AG04449 (cell line): Measurements from ENCODE around the gene RBFOX2.

Source experiments
- CTCF ChIA-PET: fragments of 350-600 bp; formaldehyde crosslinking; extraction: SDS; loops from one replicate; lab custom pipeline; 2021; ENCODE audit warnings: antibody characterized with exemption; lab: Yijun Ruan, JAX
- POLR2A ChIA-PET: fragments of 400-600, 350-600 bp; formaldehyde crosslinking; extraction: SDS; loops from one replicate; lab custom pipeline; 2020; ENCODE audit warnings: antibody characterized with exemption, inconsistent platforms; lab: Yijun Ruan, JAX
- DNase-seq: peaks from one replicate; pipeline ENCODE4 v3.0.0-alpha.2; 2010; ENCODE audit warnings: low read depth, low spot score
- H3K4me3 ChIP-seq: 2 replicates; pipeline ENCODE4 v1.5.1; 2011; ENCODE audit warnings: low read depth, mild to moderate bottlenecking, control low read depth, low read length
- TF ChIP-seq, protein P1 (sequence below): IDR thresholded peaks from one replicate; pipeline ENCODE4 v1.5.1; 2011; ENCODE audit warnings: mild to moderate bottlenecking, moderate library complexity, low read length, control low read depth, inconsistent platforms; ENCODE audit not compliant: insufficient read depth; ENCODE audit errors: missing control alignments

Gene RBFOX2

DNA sequence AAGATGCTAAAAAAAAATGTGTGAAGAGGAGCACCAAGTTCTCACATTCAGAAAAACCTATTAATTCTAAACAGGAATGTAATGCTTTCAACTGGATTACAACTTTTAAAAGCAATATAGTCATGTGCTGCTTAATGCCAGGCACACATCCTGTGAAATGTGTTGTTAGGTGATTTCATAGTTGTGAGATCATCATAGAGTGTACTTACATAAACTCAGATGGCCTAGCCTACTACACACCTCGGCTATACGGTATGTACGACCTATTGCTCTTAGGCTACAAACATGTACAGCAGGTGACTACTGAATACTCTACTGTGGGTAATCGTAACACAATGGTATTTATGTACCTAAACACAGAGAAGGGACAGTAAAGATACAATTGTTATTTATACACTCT lies 142.3 kb downstream of the RBFOX2 start:
- TF ChIP-seq, protein P1, sequence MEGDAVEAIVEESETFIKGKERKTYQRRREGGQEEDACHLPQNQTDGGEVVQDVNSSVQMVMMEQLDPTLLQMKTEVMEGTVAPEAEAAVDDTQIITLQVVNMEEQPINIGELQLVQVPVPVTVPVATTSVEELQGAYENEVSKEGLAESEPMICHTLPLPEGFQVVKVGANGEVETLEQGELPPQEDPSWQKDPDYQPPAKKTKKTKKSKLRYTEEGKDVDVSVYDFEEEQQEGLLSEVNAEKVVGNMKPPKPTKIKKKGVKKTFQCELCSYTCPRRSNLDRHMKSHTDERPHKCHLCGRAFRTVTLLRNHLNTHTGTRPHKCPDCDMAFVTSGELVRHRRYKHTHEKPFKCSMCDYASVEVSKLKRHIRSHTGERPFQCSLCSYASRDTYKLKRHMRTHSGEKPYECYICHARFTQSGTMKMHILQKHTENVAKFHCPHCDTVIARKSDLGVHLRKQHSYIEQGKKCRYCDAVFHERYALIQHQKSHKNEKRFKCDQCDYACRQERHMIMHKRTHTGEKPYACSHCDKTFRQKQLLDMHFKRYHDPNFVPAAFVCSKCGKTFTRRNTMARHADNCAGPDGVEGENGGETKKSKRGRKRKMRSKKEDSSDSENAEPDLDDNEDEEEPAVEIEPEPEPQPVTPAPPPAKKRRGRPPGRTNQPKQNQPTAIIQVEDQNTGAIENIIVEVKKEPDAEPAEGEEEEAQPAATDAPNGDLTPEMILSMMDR: no peak
- ChIA-PET CTCF (interaction anchor here (1.4 kb wide), 1 partner anchor 180 kb away, joined by 3 read pairs; no protein-coding TSS in a partner anchor), POLR2A (no interaction called here)

DNA sequence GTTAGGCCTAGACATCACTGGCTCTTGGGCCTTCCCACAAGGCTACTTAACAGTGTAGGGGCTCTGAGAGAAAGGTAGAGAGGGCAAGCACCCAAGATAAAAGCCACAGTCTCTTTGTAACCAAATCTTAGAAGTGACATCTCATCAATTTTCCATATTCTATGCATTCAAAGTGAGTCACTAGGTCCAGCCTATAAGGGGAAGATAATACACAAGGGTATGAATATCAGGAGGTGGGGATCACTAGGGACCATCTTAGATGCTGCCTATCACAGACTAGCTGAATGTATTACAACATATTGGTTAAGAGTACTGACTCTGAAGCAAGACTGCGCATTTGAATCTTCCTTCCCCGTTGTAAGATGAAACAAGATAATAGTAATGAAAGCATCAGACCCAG lies 144.1 kb downstream of the RBFOX2 start:
- TF ChIP-seq, protein P1: no peak
- no peak overlapping the region for H3K4me3 ChIP-seq
- no peak for DNase-seq
- ChIA-PET CTCF (interaction anchor here (1.4 kb wide), 1 partner anchor 10 kb away, joined by 3 read pairs; no protein-coding TSS in a partner anchor), POLR2A (no interaction called here)

More for the DNA sequence above, 142.3 kb downstream of the RBFOX2 start:
- DNase-seq: no peak
- H3K4me3 ChIP-seq: no peak overlapping the region

DNA sequence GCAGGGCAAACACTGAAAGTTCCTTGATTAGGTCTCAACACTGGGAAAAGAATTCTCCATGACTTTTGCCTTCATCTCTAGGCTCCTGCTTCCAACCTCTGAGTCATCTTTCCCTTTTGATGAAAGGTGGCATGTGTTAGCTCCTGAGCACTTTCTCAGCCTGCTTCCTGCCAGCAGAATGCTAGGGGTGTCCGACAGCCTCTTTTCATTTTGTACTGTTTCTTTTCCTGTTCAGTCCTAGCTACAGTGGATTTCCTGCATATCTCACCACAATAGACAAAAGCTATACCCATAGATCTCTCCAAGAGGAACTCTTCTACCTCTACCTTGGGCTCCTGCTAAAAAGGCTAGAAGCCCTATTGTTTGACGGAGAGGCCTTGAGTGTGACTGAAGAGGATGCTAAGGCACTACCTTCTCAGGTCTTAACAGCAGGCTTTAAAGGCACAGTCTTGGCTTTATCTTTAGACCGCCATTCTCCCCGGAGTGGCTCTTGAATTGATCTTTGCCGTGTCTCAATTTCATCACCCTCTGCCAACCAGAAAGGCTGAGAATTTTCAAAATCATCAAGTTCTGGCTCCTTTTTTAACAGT lies 145.5 kb downstream of the RBFOX2 start:
- DNase-seq: no peak
- ChIA-PET POLR2A (no interaction called here), CTCF (interaction anchor here (0.7 to 1.1 kb wide), 3 partner anchors 10 to 183 kb away, joined by 3 read pairs; no protein-coding TSS in a partner anchor)
- TF ChIP-seq, protein P1: no peak
- no peak overlapping the region for H3K4me3 ChIP-seq

DNA sequence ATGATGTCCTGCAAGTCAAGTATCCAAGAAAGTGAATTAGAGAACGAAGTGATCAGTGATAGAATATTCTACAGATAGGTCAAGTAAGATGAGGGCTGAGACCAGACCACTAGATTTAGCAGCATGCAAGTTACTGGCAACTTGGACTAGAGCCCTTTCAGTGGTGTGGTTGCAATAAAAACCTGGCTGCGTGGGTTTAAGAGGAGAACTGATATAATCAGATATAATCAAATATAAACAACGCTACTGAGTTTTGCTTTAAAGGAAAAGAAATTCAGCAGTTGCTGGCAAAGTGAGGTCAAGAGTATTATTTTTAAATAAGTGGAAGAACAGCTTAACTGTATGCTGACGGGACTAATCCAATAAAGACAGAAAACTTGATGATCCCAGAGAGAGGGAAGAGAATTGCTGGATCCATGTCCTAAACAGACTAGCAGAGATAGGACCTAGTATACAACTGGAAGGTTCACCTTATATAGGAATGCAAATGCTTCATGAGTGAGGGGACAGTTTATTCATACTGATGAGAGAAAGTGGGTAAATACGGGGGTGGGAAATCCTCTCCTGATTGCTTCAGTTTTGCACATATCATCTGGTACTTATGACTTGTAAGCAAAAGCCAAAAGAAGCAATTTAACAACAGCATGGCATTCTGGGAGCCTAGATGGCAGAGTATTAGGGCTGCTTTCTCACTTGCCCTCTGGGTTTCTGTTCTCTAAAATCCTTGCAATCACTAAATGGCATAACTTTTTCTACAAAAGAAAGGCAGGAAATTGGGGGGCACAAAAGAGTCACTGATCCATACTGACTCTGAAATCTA lies 146.2 kb downstream of the RBFOX2 start:
- no peak overlapping the region for H3K4me3 ChIP-seq
- ChIA-PET POLR2A (interaction anchor here (0.7 kb wide), 1 partner anchor 38 kb away, joined by 3 read pairs; no protein-coding TSS in a partner anchor), CTCF (interaction anchor here (0.7 to 1.1 kb wide), 3 partner anchors 9 to 183 kb away, joined by 3 read pairs; no protein-coding TSS in a partner anchor)
- TF ChIP-seq, protein P1: no peak
- DNase-seq: no peak

DNA sequence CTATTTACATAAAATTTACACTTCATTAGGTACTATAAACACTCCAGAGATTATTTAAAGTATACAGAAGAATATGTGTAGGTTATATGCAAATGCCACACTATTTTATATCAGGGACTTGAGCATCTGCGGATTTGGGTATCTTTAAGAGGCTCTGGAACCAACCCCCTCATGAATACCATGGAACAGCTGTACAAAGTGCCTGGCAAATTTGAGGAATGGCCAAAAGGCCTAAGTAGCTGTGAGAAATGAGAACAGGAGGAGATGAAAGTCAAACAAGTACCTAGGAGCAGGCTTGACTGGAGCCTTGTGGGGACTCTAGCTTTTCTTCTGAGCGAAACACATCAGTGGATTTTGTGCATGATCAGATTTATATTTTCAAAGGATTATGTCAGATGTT lies 149.3 kb downstream of the RBFOX2 start:
- ChIA-PET CTCF (interaction anchor here (1.0 to 1.9 kb wide), 2 partner anchors 8 to 187 kb away, joined by 3 to 11 read pairs; no protein-coding TSS in a partner anchor), POLR2A (interaction anchor here (0.6 kb wide), 1 partner anchor 13 kb away, joined by 3 read pairs; no protein-coding TSS in a partner anchor)
- TF ChIP-seq, protein P1: no peak
- no peak for DNase-seq
- H3K4me3 ChIP-seq: no peak overlapping the region

DNA sequence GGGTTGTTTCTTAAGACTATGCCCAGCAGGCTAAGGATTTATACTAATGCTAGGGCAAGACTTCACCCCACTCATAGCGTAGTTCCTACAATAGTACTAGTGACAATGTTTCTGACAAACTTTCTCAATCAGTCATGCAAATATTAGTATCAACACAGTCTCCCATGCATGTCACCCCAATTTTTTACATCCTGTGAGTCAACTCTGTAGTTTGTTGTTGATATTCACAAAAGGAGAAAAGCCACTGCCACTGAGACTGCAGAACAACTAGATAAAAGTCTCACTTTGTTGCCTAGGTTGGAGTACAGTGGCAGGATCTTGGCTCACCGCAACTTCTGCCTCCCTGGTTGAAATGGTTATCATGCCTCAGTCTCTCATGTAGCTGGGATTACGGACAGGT lies 155.2 kb downstream of the RBFOX2 start:
- POLR2A ChIA-PET: no interaction called here
- TF ChIP-seq, protein P1: no peak

More for the DNA sequence above, 155.2 kb downstream of the RBFOX2 start:
- DNase-seq: no peak
- H3K4me3 ChIP-seq: no peak overlapping the region
- CTCF ChIA-PET: interaction anchor here (1.4 to 1.5 kb wide), 2 partner anchors 9 to 13 kb away, joined by 3 read pairs; no protein-coding TSS in a partner anchor
